K562 (cell line): ENCODE measurements around the gene FBXL2. TPM values are rescaled to one million over a fixed set of nuclear protein-coding genes. Genes with fewer than 3 reads are reported as not detected.

Experiments
- AFF4 ChIP-seq: sonication (generic); formaldehyde crosslinking; IDR thresholded peaks from 2 replicates; pipeline ENCODE4 v1.8.0; 2023; ENCODE audit warnings: mild to moderate bottlenecking, missing genetic modification reagents
- ARID1B ChIP-seq: fragments of 450-650 bp; IDR thresholded peaks from 2 replicates; pipeline ENCODE4 v1.6.1; 2016; ENCODE audit warnings: antibody characterized with exemption, mild to moderate bottlenecking, inconsistent platforms
- CEBPB ChIP-seq: fragments of 450-650 bp; IDR thresholded peaks from 2 replicates; pipeline ENCODE4 v1.6.1; 2016; ENCODE audit warnings: missing genetic modification characterization, missing compliant biosample characterization
- DMBX1 ChIP-seq: fragments of 250-450 bp; sonication (Bioruptor Pico); IDR thresholded peaks from 2 replicates; pipeline ENCODE4 v1.8.0; 2022; ENCODE audit warnings: inconsistent platforms, mild to moderate bottlenecking, moderate library complexity, borderline replicate concordance
- ERF ChIP-seq: fragments of 450-650 bp; formaldehyde crosslinking; IDR thresholded peaks from 2 replicates; pipeline ENCODE4 v1.4.0; 2020; ENCODE audit warnings: mild to moderate bottlenecking, mixed read lengths
- HSF4 ChIP-seq: fragments of 250-450 bp; sonication (Bioruptor Pico); IDR thresholded peaks from 2 replicates; pipeline ENCODE4 v2.1.2; 2022; ENCODE audit warnings: mild to moderate bottlenecking, moderate library complexity, borderline replicate concordance
- MTA2 ChIP-seq: fragments of 450-650 bp; IDR thresholded peaks from 2 replicates; pipeline ENCODE4 v1.6.1; 2016; ENCODE audit warnings: low read depth
- PHB ChIP-seq: fragments of 250-450 bp; sonication (Bioruptor Pico); IDR thresholded peaks from 2 replicates; pipeline ENCODE4 v1.5.0; 2021
- RBM39 ChIP-seq: fragments of 200-400 bp; formaldehyde crosslinking; optimal IDR thresholded peaks from 2 replicates; pipeline ENCODE3; 2018; ENCODE audit warnings: low read depth, low read length
- RUNX1 ChIP-seq: sonication (generic); IDR thresholded peaks from 2 replicates; pipeline ENCODE4 v1.6.1; 2016; ENCODE audit warnings: antibody characterized with exemption, low read depth
- SMAD4 ChIP-seq: fragments of 250-450 bp; sonication (Bioruptor Pico); conservative IDR thresholded peaks from 2 replicates; pipeline ENCODE4 v1.8.0; 2021; ENCODE audit warnings: inconsistent platforms, mild to moderate bottlenecking, moderate library complexity
- SOX6 ChIP-seq: fragments of 450-650 bp; IDR thresholded peaks from 2 replicates; pipeline ENCODE4 v1.6.1; 2014; ENCODE audit warnings: mild to moderate bottlenecking
- TAF7 ChIP-seq: fragments of 450-650 bp; IDR thresholded peaks from 2 replicates; pipeline ENCODE4 v1.6.1; 2016; ENCODE audit warnings: missing genetic modification characterization, missing compliant biosample characterization
- TEAD1 ChIP-seq, 2 experiments: fragments of 450-650 bp in 1 of 2; sonication (generic) in 1 of 2; formaldehyde crosslinking; IDR thresholded peaks; 2 replicates each; pipeline versions ENCODE4 v1.4.0 to v1.8.0; 2020 to 2022; ENCODE audit warnings: mild to moderate bottlenecking in 2 of 2, missing genetic modification reagents in 1 of 2
- TRIM24 ChIP-seq, 2 experiments: fragments of 450-650 bp; IDR thresholded peaks; 2 replicates each; pipeline ENCODE4 v1.6.1; 2016
- U2AF2 ChIP-seq: fragments of 200-400 bp; formaldehyde crosslinking; optimal IDR thresholded peaks from 2 replicates; pipeline ENCODE3; 2017; ENCODE audit warnings: low read depth, mild to moderate bottlenecking, low read length
- ZBTB12 ChIP-seq: fragments of 250-450 bp; sonication (Bioruptor Pico); IDR thresholded peaks from 2 replicates; pipeline ENCODE4 v1.4.0; 2020
- ZC3H8 ChIP-seq: fragments of 450-650 bp; IDR thresholded peaks from 2 replicates; pipeline ENCODE4 v1.6.1; 2017
- ZNF184 ChIP-seq: sonication (generic); formaldehyde crosslinking; IDR thresholded peaks from 2 replicates; pipeline ENCODE4 v1.5.0; 2020; ENCODE audit warnings: missing genetic modification reagents
- ZNF277 ChIP-seq: fragments of 250-450 bp; sonication (Bioruptor Pico); IDR thresholded peaks from 2 replicates; pipeline ENCODE4 v1.8.0; 2022; ENCODE audit warnings: inconsistent platforms, mild to moderate bottlenecking, moderate library complexity, borderline replicate concordance
- polyA plus RNA-seq, 8 experiments: library from polyadenylated mRNA; depleted of rRNA in 4 of 8; stranded (reverse) in 5 of 8; unstranded in 3 of 8; fragments of >200 nt; fragmentation: Nextera tagmentation in 2 of 8; fragmentation: Illumina TruSeq in 1 of 8; extraction: Ambion mirVana in 2 of 8; extraction: Trizol in 1 of 8; gene quantifications; 2 replicates each; pipeline versions ENCODE4 v1.2.1 to v1.2.3, GENCODE V29; 2011 to 2014; ENCODE audit warnings: inconsistent platforms in 1 of 8, missing spikeins in 1 of 8
- total RNA-seq, 7 experiments: library from RNA; depleted of rRNA in 6 of 7; stranded (reverse); fragments of >200 nt in 6 of 7; fragmentation: Illumina TruSeq in 2 of 7; extraction: Trizol in 2 of 7; gene quantifications; 2 replicates each; pipeline versions ENCODE4 v1.2.1 to v1.2.3, GENCODE V29; 2011 to 2021; ENCODE audit warnings: low replicate concordance in 1 of 7
- TF ChIP-seq, protein P1 (sequence below): fragments of 450-650 bp; IDR thresholded peaks from 2 replicates; pipeline ENCODE4 v1.6.1; 2018; ENCODE audit not compliant: partially characterized antibody

Gene FBXL2
- total and polyA plus RNA-seq, 9 of the 15 experiments (the other 6 are each of a cell fraction or from before 2014, with no cell fraction given): 1.3 to 6.9 (median 1.9) TPM

- no peak for TF ChIP-seq HSF4 (CRISPR knock-in tag)
- peak; percentile 83 for TF ChIP-seq ARID1B
- no peak for TF ChIP-seq ERF (CRISPR knock-in tag)
- TF ChIP-seq ZNF277 (CRISPR knock-in tag): no peak
- TF ChIP-seq, protein P1, sequence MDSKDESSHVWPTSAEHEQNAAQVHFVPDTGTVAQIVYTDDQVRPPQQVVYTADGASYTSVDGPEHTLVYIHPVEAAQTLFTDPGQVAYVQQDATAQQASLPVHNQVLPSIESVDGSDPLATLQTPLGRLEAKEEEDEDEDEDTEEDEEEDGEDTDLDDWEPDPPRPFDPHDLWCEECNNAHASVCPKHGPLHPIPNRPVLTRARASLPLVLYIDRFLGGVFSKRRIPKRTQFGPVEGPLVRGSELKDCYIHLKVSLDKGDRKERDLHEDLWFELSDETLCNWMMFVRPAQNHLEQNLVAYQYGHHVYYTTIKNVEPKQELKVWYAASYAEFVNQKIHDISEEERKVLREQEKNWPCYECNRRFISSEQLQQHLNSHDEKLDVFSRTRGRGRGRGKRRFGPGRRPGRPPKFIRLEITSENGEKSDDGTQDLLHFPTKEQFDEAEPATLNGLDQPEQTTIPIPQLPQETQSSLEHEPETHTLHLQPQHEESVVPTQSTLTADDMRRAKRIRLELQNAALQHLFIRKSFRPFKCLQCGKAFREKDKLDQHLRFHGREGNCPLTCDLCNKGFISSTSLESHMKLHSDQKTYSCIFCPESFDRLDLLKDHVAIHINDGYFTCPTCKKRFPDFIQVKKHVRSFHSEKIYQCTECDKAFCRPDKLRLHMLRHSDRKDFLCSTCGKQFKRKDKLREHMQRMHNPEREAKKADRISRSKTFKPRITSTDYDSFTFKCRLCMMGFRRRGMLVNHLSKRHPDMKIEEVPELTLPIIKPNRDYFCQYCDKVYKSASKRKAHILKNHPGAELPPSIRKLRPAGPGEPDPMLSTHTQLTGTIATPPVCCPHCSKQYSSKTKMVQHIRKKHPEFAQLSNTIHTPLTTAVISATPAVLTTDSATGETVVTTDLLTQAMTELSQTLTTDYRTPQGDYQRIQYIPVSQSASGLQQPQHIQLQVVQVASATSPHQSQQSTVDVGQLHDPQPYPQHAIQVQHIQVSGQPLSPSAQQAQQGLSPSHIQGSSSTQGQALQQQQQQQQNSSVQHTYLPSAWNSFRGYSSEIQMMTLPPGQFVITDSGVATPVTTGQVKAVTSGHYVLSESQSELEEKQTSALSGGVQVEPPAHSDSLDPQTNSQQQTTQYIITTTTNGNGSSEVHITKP: no peak
- TF ChIP-seq MTA2: 0 out of 2 replicates have a peak, but pooled peaks have one; percentile 14
- TF ChIP-seq TAF7 (tag): no peak
- no peak for TF ChIP-seq ZC3H8
- no peak for TF ChIP-seq PHB (CRISPR knock-in tag)
- peak in 1 of 2 experiments; percentile 62; a peak in 2 of 4 replicates for TF ChIP-seq TRIM24 (IDR thresholded peaks at IDR 0.05)
- TF ChIP-seq ZNF184 (CRISPR knock-in tag): no peak
- peak; percentile 87 for TF ChIP-seq SOX6
- 0 out of 2 replicates have a peak, but pooled peaks have one; percentile 39 for TF ChIP-seq DMBX1
- TF ChIP-seq RBM39: no peak
- no peak for TF ChIP-seq U2AF2
- TF ChIP-seq TEAD1 (CRISPR knock-in tag; IDR thresholded peaks at IDR 0.05): peak in 1 of 2 experiments; percentile 48; a peak in 1 of 4 replicates
- no peak for TF ChIP-seq RUNX1
- no peak for TF ChIP-seq ZBTB12 (CRISPR knock-in tag)
- 0 out of 2 replicates have a peak, but pooled peaks have one; percentile 39 for TF ChIP-seq SMAD4 (CRISPR knock-in tag)
- no peak for TF ChIP-seq AFF4
- TF ChIP-seq CEBPB (tag): no peak
Measured at GRCh38 chr3:33229066-33229465, 48.2 kb upstream of the FBXL2 start (continued).
